OCI-LY1 (cell line): Measurements from ENCODE around the gene BABAM2.

Source experiments
- H2AFZ ChIP-seq: fragments of 200-600 bp; sonication (generic), shearing (Covaris generic); 2 replicates; pipeline ENCODE4 v1.6.0; 2014; ENCODE audit warnings: antibody characterized with exemption, mild to moderate bottlenecking, low read length
- H3F3A ChIP-seq: fragments of 200-600 bp; sonication (generic), shearing (Covaris generic); 2 replicates; pipeline ENCODE4 v1.6.0; 2014; ENCODE audit warnings: mild to moderate bottlenecking, antibody characterized with exemption, low read length, moderate library complexity; ENCODE audit not compliant: insufficient read depth
- H3K27ac ChIP-seq: fragments of 200-600 bp; sonication (generic); 2 replicates; pipeline ENCODE4 v1.5.1; 2014; ENCODE audit warnings: low read length, mixed run types, mild to moderate bottlenecking, low read depth; ENCODE audit not compliant: poor library complexity, severe bottlenecking
- H3K27me3 ChIP-seq: fragments of 200-600 bp; sonication (generic); 2 replicates; pipeline ENCODE4 v1.6.0; 2014; ENCODE audit warnings: antibody characterized with exemption, mild to moderate bottlenecking, low read length, moderate library complexity; ENCODE audit not compliant: insufficient read depth
- H3K36me3 ChIP-seq: fragments of 200-600 bp; sonication (generic); 2 replicates; pipeline ENCODE4 v1.6.1; 2014; ENCODE audit warnings: mild to moderate bottlenecking, antibody characterized with exemption, low read length, moderate library complexity, mixed read lengths; ENCODE audit not compliant: insufficient read depth
- H3K4me1 ChIP-seq: fragments of 200-600 bp; sonication (generic); 2 replicates; pipeline ENCODE4 v1.5.1; 2014; ENCODE audit warnings: mild to moderate bottlenecking, low read length, moderate library complexity; ENCODE audit not compliant: insufficient read depth, severe bottlenecking
- H3K4me2 ChIP-seq: fragments of 200-600 bp; sonication (generic), shearing (Covaris generic); 2 replicates; pipeline ENCODE4 v1.6.1; 2014; ENCODE audit warnings: low read length
- H3K4me3 ChIP-seq: fragments of 200-600 bp; sonication (generic); 2 replicates; pipeline ENCODE4 v1.5.1; 2014; ENCODE audit warnings: low read length, low read depth, mild to moderate bottlenecking, mixed read lengths; ENCODE audit not compliant: poor library complexity, severe bottlenecking
- H3K79me2 ChIP-seq: fragments of 200-600 bp; shearing (Covaris generic); 2 replicates; pipeline ENCODE4 v1.6.1; 2016; ENCODE audit warnings: mixed run types, low read length, mixed read lengths; ENCODE audit not compliant: insufficient read depth
- H3K9ac ChIP-seq: fragments of 200-600 bp; sonication (generic), shearing (Covaris generic); 2 replicates; pipeline ENCODE4 v1.6.1; 2014; ENCODE audit warnings: mild to moderate bottlenecking, low read length, mixed read lengths
- H3K9me2 ChIP-seq: fragments of 200-600 bp; sonication (generic), shearing (Covaris generic); 2 replicates; pipeline ENCODE4 v1.6.1; 2014; ENCODE audit warnings: low read depth, mild to moderate bottlenecking, low read length, mixed read lengths
- H3K9me3 ChIP-seq: fragments of 200-600 bp; shearing (Covaris generic); 2 replicates; pipeline ENCODE4 v1.6.1; 2014; ENCODE audit warnings: low read length, mixed read lengths
- H4K20me1 ChIP-seq: fragments of 200-600 bp; sonication (generic), shearing (Covaris generic); 2 replicates; pipeline ENCODE4 v1.6.0; 2016; ENCODE audit warnings: mild to moderate bottlenecking, low read length; ENCODE audit not compliant: insufficient read depth
- CTCF ChIP-seq: fragments of 200-600 bp; sonication (generic), shearing (Covaris generic); IDR thresholded peaks from 2 replicates; pipeline ENCODE4 v1.5.1; 2017; ENCODE audit warnings: mild to moderate bottlenecking, antibody characterized with exemption, low read length, moderate library complexity, mixed read lengths
- EZH2 ChIP-seq: fragments of 200-600 bp; sonication (generic), shearing (Covaris generic); IDR thresholded peaks from 2 replicates; pipeline ENCODE4 v1.8.0; 2017; ENCODE audit warnings: borderline replicate concordance, mixed run types, mild to moderate bottlenecking, antibody characterized with exemption, low read length, moderate library complexity, mixed read lengths

Gene BABAM2

DNA sequence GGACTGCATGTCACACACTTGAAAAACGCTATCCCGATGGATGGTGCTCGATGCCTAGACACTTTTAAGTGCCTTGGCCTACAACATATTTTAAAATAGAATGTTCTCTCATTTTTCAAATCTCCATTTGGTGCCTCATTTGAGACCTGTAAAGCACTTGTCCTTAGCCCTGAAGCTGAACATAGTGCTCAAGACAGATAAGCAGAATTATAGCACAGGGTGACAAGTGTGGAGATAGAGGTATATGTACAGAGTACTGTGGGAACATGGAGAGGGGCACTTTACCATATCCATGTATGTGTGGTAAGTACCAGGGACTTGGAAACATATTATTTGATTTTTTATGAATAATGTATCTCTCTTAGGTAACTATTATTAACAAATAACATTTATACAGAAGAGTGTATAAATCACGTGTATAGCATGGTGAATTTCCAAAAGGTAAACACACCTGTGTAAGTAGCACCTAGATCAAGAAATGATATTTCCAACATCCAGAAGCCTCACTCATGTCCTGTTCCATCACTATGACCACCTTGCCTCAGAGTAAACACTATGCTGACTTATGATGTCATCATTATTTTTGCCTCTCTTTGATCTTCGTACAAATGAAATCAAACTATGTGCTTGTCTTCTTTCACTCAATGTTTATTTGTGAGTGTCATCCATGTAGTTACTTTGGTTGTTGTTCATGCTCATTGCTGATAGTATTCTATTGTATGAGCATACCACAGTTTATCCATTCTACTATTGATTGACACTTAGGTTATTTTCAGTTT, 103.6 kb downstream of the BABAM2 start:
- Histone ChIP-seq H3K27ac (no peak overlapping the region), H3K27me3 (no peaks in the 10 kb centered on the region), H3K36me3 (no peaks in the 10 kb centered on the region; the same call in 1 of the 2 replicates), H3K4me1 (no peaks in the 10 kb centered on the region), H4K20me1 (no peaks in the 10 kb centered on the region), H3K9me3 (no peaks in the 10 kb centered on the region), H3K4me2 (no peak overlapping the region), H3F3A (no peaks in the 10 kb centered on the region), H3K79me2 (no peaks in the 10 kb centered on the region), H2AFZ (no peak overlapping the region), H3K9ac (no peak overlapping the region), H3K4me3 (no peak overlapping the region), H3K9me2 (no peaks in the 10 kb centered on the region)
- no peak for TF ChIP-seq EZH2
- TF ChIP-seq CTCF = no peak

GRCh38 chr2:27996156-27996922, 105.8 kb downstream of the BABAM2 start:
- no peak overlapping the region for H2AFZ ChIP-seq
- H3K27me3 ChIP-seq = no peaks in the 10 kb centered on the region
- no peak overlapping the region for H3K4me3 ChIP-seq
- TF ChIP-seq CTCF (no peak), EZH2 (no peak)
- H3K9me2 ChIP-seq = no peaks in the 10 kb centered on the region
- no peaks in the 10 kb centered on the region for H4K20me1 ChIP-seq
- no peak overlapping the region for H3K27ac ChIP-seq
- H3K4me2 ChIP-seq = no peak overlapping the region
- no peaks in the 10 kb centered on the region for H3K4me1 ChIP-seq
- H3K36me3 ChIP-seq = no peaks in the 10 kb centered on the region; the same call in 1 of the 2 replicates
- H3F3A ChIP-seq = no peaks in the 10 kb centered on the region
- H3K9me3 ChIP-seq = no peaks in the 10 kb centered on the region
- H3K79me2 ChIP-seq = no peaks in the 10 kb centered on the region
- H3K9ac ChIP-seq = no peak overlapping the region

DNA sequence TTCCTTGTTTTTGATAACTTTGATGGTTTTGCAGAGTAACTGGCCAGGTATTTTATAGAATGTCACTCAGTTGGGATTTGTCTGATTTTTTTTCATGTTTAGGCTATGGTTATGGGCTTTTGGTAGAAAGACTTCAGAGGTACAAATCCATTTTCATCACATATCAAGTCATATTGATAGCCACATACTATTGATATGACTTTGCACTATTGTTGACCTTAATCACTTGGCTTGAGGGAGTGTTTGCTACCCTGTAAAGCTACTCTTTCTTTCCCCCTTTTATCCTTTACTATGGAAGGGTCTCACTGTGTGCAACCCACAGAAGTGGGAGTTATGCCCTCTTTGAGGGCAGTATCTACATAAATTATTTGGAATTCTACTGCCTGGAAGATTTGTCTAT, 109.8 kb downstream of the BABAM2 start:
- no peak overlapping the region for H3K27ac ChIP-seq

More for the DNA sequence above, 109.8 kb downstream of the BABAM2 start:
- Histone ChIP-seq H3K4me1 (no peaks in the 10 kb centered on the region), H3K4me3 (no peak overlapping the region), H3K36me3 (no peaks in the 10 kb centered on the region), H4K20me1 (no peaks in the 10 kb centered on the region), H3K27me3 (no peaks in the 10 kb centered on the region), H3K9ac (no peak overlapping the region), H3K79me2 (no peaks in the 10 kb centered on the region), H3K4me2 (no peak overlapping the region), H2AFZ (no peak overlapping the region), H3K9me3 (no peaks in the 10 kb centered on the region), H3K9me2 (no peaks in the 10 kb centered on the region), H3F3A (no peaks in the 10 kb centered on the region)
- TF ChIP-seq CTCF = no peak
- TF ChIP-seq EZH2 = no peak
